GM10266 (cell line): ENCODE measurements around the gene CADM1.

Source experiments
- DNase-seq: peaks from one replicate; pipeline ENCODE4 v3.0.0; 2012; ENCODE audit errors: extremely low spot score
- CTCF ChIP-seq: IDR thresholded peaks from 2 replicates; pipeline ENCODE4 v1.5.1; 2012; ENCODE audit warnings: mild to moderate bottlenecking, low read depth; ENCODE audit not compliant: control insufficient read depth, insufficient read depth; ENCODE audit errors: missing control alignments

The CADM1 gene

GRCh38 chr11:115214644-115215234 is 289.5 kb downstream of the CADM1 start:
- TF ChIP-seq CTCF, result no peak
- no peak for DNase-seq

GRCh38 chr11:115213007-115213406 is 291.2 kb downstream of the CADM1 start:
- TF ChIP-seq CTCF, result no peak
- no peak for DNase-seq

GRCh38 chr11:115208808-115209259 is 295.4 kb downstream of the CADM1 start:
- TF ChIP-seq CTCF, result no peak
- DNase-seq, result no peak

GRCh38 chr11:115207916-115208315 is 296.3 kb downstream of the CADM1 start:
- no peak for DNase-seq
- no peak for TF ChIP-seq CTCF

GRCh38 chr11:115207166-115207591 is 297.0 kb downstream of the CADM1 start:
- no peak for DNase-seq
- TF ChIP-seq CTCF, result no peak

GRCh38 chr11:115206365-115207022 is 297.7 kb downstream of the CADM1 start:
- no peak for DNase-seq
- TF ChIP-seq CTCF, result no peak

GRCh38 chr11:115202900-115203552 is 301.2 kb downstream of the CADM1 start:
- TF ChIP-seq CTCF, result no peak

More at GRCh38 chr11:115202900-115203552, 301.2 kb downstream of the CADM1 start:
- no peak for DNase-seq
